ENCODE data around the gene ZNF83. TPM values are rescaled to one million over a fixed set of nuclear protein-coding genes. Genes with fewer than 3 reads are reported as not detected.
"Not testable (repeated sequence)": the region's sequence is repeated elsewhere in the genome, so short reads cannot be mapped to it uniquely, and the experiment has no call there.

ZNF83 gene
- total and polyA plus RNA-seq, 2 of the 4 experiments (the other 2 are of a cell fraction) = 32.9 to 36.9 TPM

GRCh38 chr19:52599241-52599640 is 38.9 kb downstream of the ZNF83 start:
- dilution Hi-C loops (cut with HindIII; ENCODE audit: low sequenced_read_pairs, unreplicated experiment) = no loop called here
- CTCF ChIA-PET = interaction anchor here (1.0 kb wide), 1 partner anchor 10 kb away, joined by 3 read pairs; no protein-coding TSS in a partner anchor
- TF ChIP-seq FOS (IDR thresholded peaks at IDR 0.05; ENCODE audit: low read depth, low read length) (no peak), MXI1 (IDR thresholded peaks at IDR 0.05; ENCODE audit: borderline replicate concordance, low read depth, low read length) (no peak), CHD1 (IDR thresholded peaks at IDR 0.05; ENCODE audit: low read depth, low read length) (no peak), RFX5 (IDR thresholded peaks at IDR 0.05; ENCODE audit: low read depth, low read length) (no peak), RCOR1 (IDR thresholded peaks at IDR 0.05; ENCODE audit: insufficient replicate concordance, low read length) (no peak)

GRCh38 chr19:52593441-52593840 is 44.7 kb downstream of the ZNF83 start:
- CTCF ChIA-PET; BruUV-seq (replicated peaks): not testable (repeated sequence)

More at GRCh38 chr19:52599241-52599640, 38.9 kb downstream of the ZNF83 start:
- no peak overlapping the region for H2BK15ac ChIP-seq (ENCODE audit: low read depth, low read length)
- peaks cover 5% of the 10 kb centered on the region; the same call in 1 of the 2 replicates for H3K4me1 ChIP-seq (ENCODE audit: control insufficient read depth, insufficient read depth, low read length)
- no peak overlapping the region for H2BK20ac ChIP-seq (ENCODE audit: low read depth, low read length)
- no peak for ATAC-seq (ENCODE audit: low read depth)
- H3K56ac ChIP-seq (ENCODE audit: extremely low read depth, insufficient read depth, low read length) = no peak overlapping the region
- H3K18ac ChIP-seq (ENCODE audit: low read depth, low read length) = no peak overlapping the region
- H3K4me3 ChIP-seq (ENCODE audit: insufficient read depth, low read depth, low read length) = no peak overlapping the region
- in situ Hi-C loops (cut with MboI; ENCODE audit: low sequenced_read_pairs) (no loop called here), intact Hi-C loops (cut with micrococcal nuclease) (no loop called here)
- H3K36me3 ChIP-seq (ENCODE audit: control insufficient read depth, insufficient read depth, low read length) = peaks cover 12% of the 10 kb centered on the region
- POLR2A ChIA-PET (ENCODE audit: unreplicated experiment) = no interaction called here
- H3K14ac ChIP-seq (replicated peaks; ENCODE audit: low read depth, low read length) = no peak overlapping the region
- no CpG with 5 or more reads among the region's 3 CpGs for WGBS, 2 experiments (ENCODE audit: extremely low coverage in 2 of 2, insufficient read length in 1 of 2)
- no peak overlapping the region for H3K23ac ChIP-seq (ENCODE audit: low read depth, low read length)
- no peak overlapping the region for H4K8ac ChIP-seq (ENCODE audit: low read depth in 2 of 2, low read length in 2 of 2)
- no peak overlapping the region for H3K4me2 ChIP-seq (ENCODE audit: low read depth, low read length)
- H3K4ac ChIP-seq (ENCODE audit: low read depth, low read length) = no peak overlapping the region
- no peak overlapping the region for H3K27ac ChIP-seq (ENCODE audit: insufficient read depth, low read length)
- peaks cover 6 to 13% of the 10 kb centered on the region in 2 experiments for H3K79me1 ChIP-seq (ENCODE audit: low read depth in 1 of 2, low read length in 2 of 2)
- no peak overlapping the region for H3K9ac ChIP-seq (ENCODE audit: low read depth, low read length)
- H3K9me1 ChIP-seq (ENCODE audit: insufficient read depth, low read length) = peaks cover 3% of the 10 kb centered on the region; the same call in 1 of the 2 replicates
- H2AK5ac ChIP-seq (ENCODE audit: low read depth, low read length) = no peak overlapping the region
- no peaks in the 10 kb centered on the region; the same call in 1 of the 2 replicates for H3K9me3 ChIP-seq (ENCODE audit: control insufficient read depth, insufficient read depth, low read length)
- H4K91ac ChIP-seq (ENCODE audit: insufficient read depth, low read depth, low read length) = no peak overlapping the region
- H4K20me1 ChIP-seq (ENCODE audit: insufficient read depth, low read length) = no peaks in the 10 kb centered on the region
- H2BK5ac ChIP-seq (ENCODE audit: low read depth, low read length, poor library complexity, severe bottlenecking) = no peak overlapping the region
- BruUV-seq (replicated peaks) = no TSS peak
- no peak overlapping the region for H2BK120ac ChIP-seq (ENCODE audit: low read depth, low read length)
- DNase-seq = no peak
- no peak overlapping the region for H2AFZ ChIP-seq (replicated peaks; ENCODE audit: low read length, poor library complexity)
- H3K27me3 ChIP-seq (ENCODE audit: control insufficient read depth, insufficient read depth, low read length) = no peaks in the 10 kb centered on the region
- no peak overlapping the region for H2AK9ac ChIP-seq (replicated peaks; ENCODE audit: low read depth, low read length, poor library complexity)
- H4K5ac ChIP-seq (ENCODE audit: low read depth, low read length) = no peak overlapping the region

More at GRCh38 chr19:52593441-52593840, 44.7 kb downstream of the ZNF83 start:
- H4K5ac ChIP-seq (ENCODE audit: low read depth, low read length); H3K9ac ChIP-seq (ENCODE audit: low read depth, low read length); H2AK9ac ChIP-seq (replicated peaks; ENCODE audit: low read depth, low read length, poor library complexity); H3K23ac ChIP-seq (ENCODE audit: low read depth, low read length); H2AK5ac ChIP-seq (ENCODE audit: low read depth, low read length); H3K18ac ChIP-seq (ENCODE audit: low read depth, low read length); H3K9me3 ChIP-seq (ENCODE audit: control insufficient read depth, insufficient read depth, low read length); H4K8ac ChIP-seq (ENCODE audit: low read depth in 2 of 2, low read length in 2 of 2); H2AFZ ChIP-seq (replicated peaks; ENCODE audit: low read length, poor library complexity); intact Hi-C loops (cut with micrococcal nuclease); H3K4me1 ChIP-seq (ENCODE audit: control insufficient read depth, insufficient read depth, low read length); DNase-seq; H3K4ac ChIP-seq (ENCODE audit: low read depth, low read length); H3K56ac ChIP-seq (ENCODE audit: extremely low read depth, insufficient read depth, low read length); POLR2A ChIA-PET (ENCODE audit: unreplicated experiment); H2BK20ac ChIP-seq (ENCODE audit: low read depth, low read length); H3K27ac ChIP-seq (ENCODE audit: insufficient read depth, low read length); H2BK120ac ChIP-seq (ENCODE audit: low read depth, low read length); H3K9me1 ChIP-seq (ENCODE audit: insufficient read depth, low read length); H3K14ac ChIP-seq (replicated peaks; ENCODE audit: low read depth, low read length); H3K4me2 ChIP-seq (ENCODE audit: low read depth, low read length); dilution Hi-C loops (cut with HindIII; ENCODE audit: low sequenced_read_pairs, unreplicated experiment); H3K4me3 ChIP-seq (ENCODE audit: insufficient read depth, low read depth, low read length); H2BK15ac ChIP-seq (ENCODE audit: low read depth, low read length); ATAC-seq (ENCODE audit: low read depth); H3K79me1 ChIP-seq (ENCODE audit: low read depth in 1 of 2, low read length in 2 of 2); H2BK5ac ChIP-seq (ENCODE audit: low read depth, low read length, poor library complexity, severe bottlenecking); H4K20me1 ChIP-seq (ENCODE audit: insufficient read depth, low read length); in situ Hi-C loops (cut with MboI; ENCODE audit: low sequenced_read_pairs); H4K91ac ChIP-seq (ENCODE audit: insufficient read depth, low read depth, low read length); H3K27me3 ChIP-seq (ENCODE audit: control insufficient read depth, insufficient read depth, low read length): not testable (repeated sequence)
- H3K36me3 ChIP-seq (ENCODE audit: control insufficient read depth, insufficient read depth, low read length) = peaks cover 18% of the 10 kb centered on the region
- no CpG with 5 or more reads among the region's 25 CpGs for WGBS, 2 experiments (ENCODE audit: extremely low coverage in 2 of 2, insufficient read length in 1 of 2)
